SH-SY5Y (cell line): ENCODE data around the gene IL18RAP.

Source experiments
- GATA2 ChIP-seq: IDR thresholded peaks from 2 replicates; pipeline ENCODE4 v1.6.1; 2011; ENCODE audit warnings: mild to moderate bottlenecking, low read depth, low read length
- GATA3 ChIP-seq: IDR thresholded peaks from 2 replicates; pipeline ENCODE4 v1.6.1; 2011; ENCODE audit warnings: low read depth, mild to moderate bottlenecking, low read length, moderate library complexity

DNA sequence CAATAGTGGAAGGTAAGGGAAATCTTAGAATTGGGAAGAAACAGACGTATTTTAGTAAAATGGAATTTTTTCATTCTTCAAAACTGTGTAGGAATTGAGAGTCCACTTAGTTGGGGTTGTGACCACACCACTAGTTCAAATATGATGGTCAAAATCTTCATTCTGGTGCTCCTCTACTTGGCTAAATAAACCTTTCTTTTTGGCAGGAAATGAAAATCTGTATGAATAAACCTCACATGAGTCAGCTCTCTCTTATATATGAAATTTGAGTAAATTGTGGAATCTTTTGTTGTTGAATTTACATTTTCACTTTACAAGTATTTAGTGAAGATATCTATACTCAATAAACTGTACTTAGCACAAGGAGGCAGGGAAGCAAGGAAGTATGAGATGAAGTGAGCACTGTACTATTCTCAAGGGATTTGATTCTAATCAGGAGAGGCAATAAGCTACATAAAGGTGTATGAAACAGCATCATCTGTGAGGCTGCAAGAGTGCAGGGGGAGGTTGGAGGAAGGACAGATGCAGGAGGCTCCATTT, 46.8 kb upstream of the IL18RAP start:
- TF ChIP-seq GATA2 (no peak), GATA3 (no peak)
